Left cardiac atrium (tissue), 4 donors: Measurements from ENCODE around the gene PTPRN2. TPM values are rescaled to one million over a fixed set of nuclear protein-coding genes. Genes with fewer than 3 reads are reported as not detected.

Experiments
- ATAC-seq, 2 donors: fragments of 200-7000 bp; cut with Tn5 transposase; one replicate each; pipeline ENCODE4 v1.9.1; 2020; ENCODE audit warnings: mild to moderate bottlenecking in 2 of 2, moderate library complexity in 2 of 2
- DNase-seq: peaks from one replicate; pipeline ENCODE4 v3.0.0-alpha.2; 2020
- intact Hi-C, 2 donors: fragments of 100-400 bp; cut with DNase I; formaldehyde crosslinking; loops; one replicate each; pipeline versions ENCODE4 v1.14.1 to v1.15.1; 2022 to 2023
- total RNA-seq, 2 donors: library from RNA; stranded (reverse); fragmentation: NEBNext Ultra II Directional; extraction: Animal tissue kit (Norgen Biotek cat#: 25700); gene quantifications; one replicate each; pipeline ENCODE4 v1.2.1, GENCODE V29; 2021
- donor health status: DM: no; HTN: yes; CAD: no.
- donor health status: DM: no; HTN: yes; CAD: no; lungs with severe emphysema.
- donor health status: DM: yes; HTN: yes; CAD: no.
- donor health status: Dilated cardiomyopathy.

The PTPRN2 gene
- total RNA-seq, 2 donors from 2014 or later: 1.9 to 2.3 TPM

GRCh38 chr7:158143196-158144120 lies 444.2 kb downstream of the PTPRN2 start:
- intact Hi-C loops: no loop called here
- no peak for ATAC-seq
- DNase-seq: no peak

- ATAC-seq (no peak), DNase-seq (no peak)
- intact Hi-C loops: no loop called here
Measured at GRCh38 chr7:158142657-158143056, 445.0 kb downstream of the PTPRN2 start.

- ATAC-seq: no peak
- no peak for DNase-seq
- intact Hi-C loops: no loop called here
Measured at GRCh38 chr7:158141806-158142518, 445.7 kb downstream of the PTPRN2 start.

GRCh38 chr7:158141221-158141582 lies 446.4 kb downstream of the PTPRN2 start:
- DNase-seq (no peak), ATAC-seq (no peak)
- intact Hi-C loops: no loop called here

GRCh38 chr7:158140538-158141220 lies 446.9 kb downstream of the PTPRN2 start:
- no peak for DNase-seq
- ATAC-seq: no peak
- intact Hi-C loops: no loop called here

GRCh38 chr7:158139499-158139898 lies 448.1 kb downstream of the PTPRN2 start:
- intact Hi-C loops: no loop called here
- DNase-seq: no peak

GRCh38 chr7:158138329-158138597 lies 449.4 kb downstream of the PTPRN2 start:
- DNase-seq (no peak), ATAC-seq (no peak)
- intact Hi-C loops: no loop called here

More at GRCh38 chr7:158139499-158139898, 448.1 kb downstream of the PTPRN2 start:
- no peak for ATAC-seq

GRCh38 chr7:158137516-158138328 lies 449.9 kb downstream of the PTPRN2 start:
- intact Hi-C loops: no loop called here
- no peak for ATAC-seq
- DNase-seq: no peak

- intact Hi-C loops: no loop called here
- DNase-seq: no peak
- ATAC-seq: no peak
Measured at GRCh38 chr7:158135931-158136330, 451.7 kb downstream of the PTPRN2 start.

- intact Hi-C loops: no loop called here
- DNase-seq (no peak), ATAC-seq (no peak)
Measured at GRCh38 chr7:158134824-158135223, 452.8 kb downstream of the PTPRN2 start.

- intact Hi-C loops: no loop called here
- no peak for DNase-seq
- ATAC-seq: no peak
Measured at GRCh38 chr7:158133515-158134271, 453.9 kb downstream of the PTPRN2 start.

GRCh38 chr7:158133057-158133456 lies 454.6 kb downstream of the PTPRN2 start:
- no peak for ATAC-seq
- intact Hi-C loops: no loop called here
- no peak for DNase-seq

GRCh38 chr7:158130023-158130409 lies 457.6 kb downstream of the PTPRN2 start:
- intact Hi-C loops: no loop called here
- no peak for DNase-seq
- ATAC-seq: no peak

- no peak for ATAC-seq
- intact Hi-C loops: no loop called here
- no peak for DNase-seq
Measured at GRCh38 chr7:158129037-158130022, 458.3 kb downstream of the PTPRN2 start.

GRCh38 chr7:158128572-158128971 lies 459.1 kb downstream of the PTPRN2 start:
- intact Hi-C loops: no loop called here
- no peak for DNase-seq

GRCh38 chr7:158127241-158127640 lies 460.4 kb downstream of the PTPRN2 start:
- intact Hi-C loops: no loop called here
- ATAC-seq: no peak
- no peak for DNase-seq

More at GRCh38 chr7:158128572-158128971, 459.1 kb downstream of the PTPRN2 start:
- no peak for ATAC-seq

GRCh38 chr7:158126661-158127060 lies 461.0 kb downstream of the PTPRN2 start:
- intact Hi-C loops: no loop called here
- DNase-seq (no peak), ATAC-seq (no peak)
